Vagina (tissue), 2 donors: ENCODE results near the gene SIGLEC9.

Experiments used
- CTCF ChIP-seq, 3 experiments: fragments of 450-650 bp in 2 of 3; fragments of 200-600 bp in 1 of 3; sonication (generic) in 1 of 3; IDR thresholded peaks; one replicate each; pipeline ENCODE4 v1.5.1; 2017 to 2019; ENCODE audit warnings: antibody characterized with exemption in 3 of 3, mild to moderate bottlenecking in 2 of 3, moderate library complexity in 2 of 3
- POLR2AphosphoS5 ChIP-seq, 2 donors: sonication (generic); formaldehyde crosslinking; IDR thresholded peaks; one replicate each; pipeline ENCODE4 v1.9.0; 2017; ENCODE audit warnings: antibody characterized with exemption in 2 of 2, mild to moderate bottlenecking in 2 of 2, low read depth in 1 of 2; ENCODE audit not compliant: insufficient read depth in 1 of 2

GRCh38 chr19:51107406-51108065, 17.2 kb upstream of the SIGLEC9 start:
- TF ChIP-seq CTCF (IDR thresholded peaks at IDR 0.05) (no peak), POLR2AphosphoS5 (IDR thresholded peaks at IDR 0.05; ENCODE audit: insufficient read depth in 1 of 2, low read depth in 1 of 2) (no peak)
